BE2C (cell line): Measurements from ENCODE around the gene FHDC1.

ENCODE experiments used
- DNase-seq: peaks from one replicate; pipeline ENCODE4 v3.0.0-alpha.2; 2020
- H3K27me3 ChIP-seq: fragments of 250-450 bp; sonication (Bioruptor Pico); 2 replicates; pipeline ENCODE4 v1.5.1; 2020; ENCODE audit warnings: mild to moderate bottlenecking
- H3K36me3 ChIP-seq: fragments of 250-450 bp; sonication (Bioruptor Pico); 2 replicates; pipeline ENCODE4 v1.5.1; 2020; ENCODE audit warnings: mild to moderate bottlenecking
- H3K4me1 ChIP-seq: fragments of 250-450 bp; sonication (Bioruptor Pico); 2 replicates; pipeline ENCODE4 v1.5.1; 2020
- H3K4me3 ChIP-seq: 2 replicates; pipeline ENCODE4 v1.5.1; 2011; ENCODE audit warnings: low read depth, low read length
- H3K9me3 ChIP-seq: fragments of 250-450 bp; sonication (Bioruptor Pico); 2 replicates; pipeline ENCODE4 v1.5.1; 2020
- CTCF ChIP-seq: IDR thresholded peaks from 2 replicates; pipeline ENCODE4 v1.5.1; 2012; ENCODE audit warnings: mild to moderate bottlenecking, low read depth, low read length

FHDC1 gene

GRCh38 chr4:152927737-152928136 is 8.4 kb upstream of the FHDC1 start:
- no peaks in the 10 kb centered on the region for H3K9me3 ChIP-seq
- H3K4me3 ChIP-seq: no peak overlapping the region
- H3K36me3 ChIP-seq: no peaks in the 10 kb centered on the region
- H3K27me3 ChIP-seq: no peaks in the 10 kb centered on the region
- no peak for TF ChIP-seq CTCF
- no peak for DNase-seq
- no peaks in the 10 kb centered on the region for H3K4me1 ChIP-seq

- DNase-seq: no peak
- TF ChIP-seq CTCF: no peak
- Histone ChIP-seq H3K27me3 (no peaks in the 10 kb centered on the region), H3K4me1 (no peaks in the 10 kb centered on the region), H3K4me3 (no peak overlapping the region), H3K9me3 (no peaks in the 10 kb centered on the region), H3K36me3 (no peaks in the 10 kb centered on the region)
Observed at GRCh38 chr4:152928286-152928685, 7.8 kb upstream of the FHDC1 start.

GRCh38 chr4:152929888-152930287 is 6.2 kb upstream of the FHDC1 start:
- no peak for DNase-seq
- H3K36me3 ChIP-seq: no peaks in the 10 kb centered on the region
- peaks cover under 1% of the 10 kb centered on the region; the same call in 1 of the 2 replicates for H3K27me3 ChIP-seq
- no peaks in the 10 kb centered on the region for H3K4me1 ChIP-seq
- H3K9me3 ChIP-seq: no peaks in the 10 kb centered on the region
- no peak for TF ChIP-seq CTCF
- no peak overlapping the region for H3K4me3 ChIP-seq

- DNase-seq: no peak
- no peaks in the 10 kb centered on the region for H3K9me3 ChIP-seq
- H3K4me1 ChIP-seq: no peaks in the 10 kb centered on the region
- no peak overlapping the region for H3K4me3 ChIP-seq
- H3K36me3 ChIP-seq: no peaks in the 10 kb centered on the region
- H3K27me3 ChIP-seq: peaks cover 53% of the 10 kb centered on the region
- no peak for TF ChIP-seq CTCF
Observed at GRCh38 chr4:152935143-152935542, 980 bp upstream of the FHDC1 start.

GRCh38 chr4:152936446-152937335 is 568 bp downstream of the FHDC1 start:
- no peaks in the 10 kb centered on the region for H3K4me1 ChIP-seq
- H3K27me3 ChIP-seq: peaks cover 57% of the 10 kb centered on the region
- H3K9me3 ChIP-seq: no peaks in the 10 kb centered on the region
- H3K36me3 ChIP-seq: no peaks in the 10 kb centered on the region
- DNase-seq: peak; percentile 35
- peak overlapping the region; percentile 56 for H3K4me3 ChIP-seq
- TF ChIP-seq CTCF: no peak
